ENCODE measurements around the gene NHS. TPM values are rescaled to one million over a fixed set of nuclear protein-coding genes. Genes with fewer than 3 reads are reported as not detected.
"Not testable (repeated sequence)": the region's sequence is repeated elsewhere in the genome, so short reads cannot be mapped to it uniquely, and the experiment has no call there.

NHS gene
- total RNA-seq, 2 donors from 2014 or later = 3.0 to 4.3 TPM

DNA sequence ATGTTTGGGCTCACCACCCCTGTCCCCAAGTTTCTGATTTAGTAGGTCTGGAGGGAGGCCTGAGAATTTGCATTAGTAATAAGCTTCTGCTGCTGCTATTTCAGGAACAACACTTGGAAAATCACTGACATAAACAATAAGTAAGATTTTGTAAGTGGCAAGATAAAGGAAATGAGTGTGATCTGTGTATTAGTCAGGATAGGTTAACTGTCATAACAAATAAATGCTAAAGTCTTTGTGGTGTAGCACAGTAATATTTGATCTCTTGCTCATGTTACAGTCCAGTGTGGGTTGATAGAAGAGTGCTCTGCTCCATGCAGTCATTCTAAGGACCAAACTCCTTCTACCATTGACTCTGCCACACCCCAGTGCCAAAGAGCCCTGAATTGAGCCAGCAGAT is 67.0 kb downstream of the NHS start:
- TF ChIP-seq, protein P1, sequence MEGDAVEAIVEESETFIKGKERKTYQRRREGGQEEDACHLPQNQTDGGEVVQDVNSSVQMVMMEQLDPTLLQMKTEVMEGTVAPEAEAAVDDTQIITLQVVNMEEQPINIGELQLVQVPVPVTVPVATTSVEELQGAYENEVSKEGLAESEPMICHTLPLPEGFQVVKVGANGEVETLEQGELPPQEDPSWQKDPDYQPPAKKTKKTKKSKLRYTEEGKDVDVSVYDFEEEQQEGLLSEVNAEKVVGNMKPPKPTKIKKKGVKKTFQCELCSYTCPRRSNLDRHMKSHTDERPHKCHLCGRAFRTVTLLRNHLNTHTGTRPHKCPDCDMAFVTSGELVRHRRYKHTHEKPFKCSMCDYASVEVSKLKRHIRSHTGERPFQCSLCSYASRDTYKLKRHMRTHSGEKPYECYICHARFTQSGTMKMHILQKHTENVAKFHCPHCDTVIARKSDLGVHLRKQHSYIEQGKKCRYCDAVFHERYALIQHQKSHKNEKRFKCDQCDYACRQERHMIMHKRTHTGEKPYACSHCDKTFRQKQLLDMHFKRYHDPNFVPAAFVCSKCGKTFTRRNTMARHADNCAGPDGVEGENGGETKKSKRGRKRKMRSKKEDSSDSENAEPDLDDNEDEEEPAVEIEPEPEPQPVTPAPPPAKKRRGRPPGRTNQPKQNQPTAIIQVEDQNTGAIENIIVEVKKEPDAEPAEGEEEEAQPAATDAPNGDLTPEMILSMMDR (IDR thresholded peaks at IDR 0.05) = no peak
- no peak overlapping the region for H3K27ac ChIP-seq
- DNase-seq = no peak
- H3K4me3 ChIP-seq = no peak overlapping the region
- no peaks in the 10 kb centered on the region for H3K9me3 ChIP-seq
- no peaks in the 10 kb centered on the region for H3K27me3 ChIP-seq
- no peak overlapping the region for H3K9ac ChIP-seq (ENCODE audit: low read depth in 2 of 2, low read length in 2 of 2)
- no peaks in the 10 kb centered on the region for H3K36me3 ChIP-seq
- intact Hi-C loops (cut with DNase I) = no loop called here
- H3K4me1 ChIP-seq = no peaks in the 10 kb centered on the region

DNA sequence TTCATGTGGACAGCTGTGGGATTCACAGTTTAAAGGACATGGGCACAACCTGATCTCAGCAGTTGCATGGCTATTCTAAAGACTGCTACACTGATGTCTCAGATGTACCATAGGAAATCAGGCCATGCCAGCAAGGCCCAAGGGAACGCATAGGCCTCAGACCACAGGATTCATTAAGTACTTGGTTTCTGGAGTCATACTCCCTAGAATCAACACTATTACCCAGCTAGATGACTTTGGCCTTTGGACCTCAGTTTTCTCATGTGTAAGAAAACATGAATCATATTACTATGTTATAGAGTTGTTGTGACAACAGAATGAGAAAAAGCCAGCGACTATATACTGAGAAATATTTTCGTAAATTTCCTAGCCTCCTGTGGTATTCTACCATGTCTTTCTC is 67.9 kb downstream of the NHS start:
- H3K4me3 ChIP-seq = no peak overlapping the region
- no peaks in the 10 kb centered on the region for H3K36me3 ChIP-seq
- no peaks in the 10 kb centered on the region for H3K4me1 ChIP-seq
- no peaks in the 10 kb centered on the region for H3K9me3 ChIP-seq
- intact Hi-C loops (cut with DNase I) = no loop called here
- no peak overlapping the region for H3K9ac ChIP-seq (ENCODE audit: low read depth in 2 of 2, low read length in 2 of 2)
- DNase-seq = no peak
- no peak overlapping the region for H3K27ac ChIP-seq
- no peaks in the 10 kb centered on the region for H3K27me3 ChIP-seq
- TF ChIP-seq, protein P1 (IDR thresholded peaks at IDR 0.05) = no peak

DNA sequence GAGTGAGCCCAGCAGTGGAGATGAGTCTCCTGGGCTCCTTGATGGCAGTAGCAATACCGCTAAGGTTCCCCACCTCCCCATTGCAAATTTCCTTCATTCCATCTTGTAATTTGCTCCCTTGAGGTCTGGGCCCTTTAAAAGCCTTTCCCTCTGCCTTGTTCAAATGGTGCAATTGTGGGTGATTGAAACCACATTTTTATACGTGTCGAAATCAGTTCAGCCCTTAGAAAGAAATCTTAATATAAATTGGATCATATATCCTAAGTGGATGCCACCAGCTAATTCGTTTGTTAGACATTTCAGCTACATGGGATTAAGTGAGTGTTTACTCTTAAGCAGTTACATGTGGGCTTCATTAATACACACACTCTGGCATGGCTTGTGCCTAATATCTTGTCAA is 68.6 kb downstream of the NHS start:
- Histone ChIP-seq H3K36me3 (no peaks in the 10 kb centered on the region), H3K4me1 (no peaks in the 10 kb centered on the region), H3K27ac (no peak overlapping the region), H3K27me3 (no peaks in the 10 kb centered on the region), H3K9me3 (no peaks in the 10 kb centered on the region), H3K9ac (ENCODE audit: low read depth in 2 of 2, low read length in 2 of 2) (no peak overlapping the region), H3K4me3 (no peak overlapping the region)
- DNase-seq = no peak
- intact Hi-C loops (cut with DNase I) = no loop called here
- TF ChIP-seq, protein P1 (IDR thresholded peaks at IDR 0.05) = no peak

DNA sequence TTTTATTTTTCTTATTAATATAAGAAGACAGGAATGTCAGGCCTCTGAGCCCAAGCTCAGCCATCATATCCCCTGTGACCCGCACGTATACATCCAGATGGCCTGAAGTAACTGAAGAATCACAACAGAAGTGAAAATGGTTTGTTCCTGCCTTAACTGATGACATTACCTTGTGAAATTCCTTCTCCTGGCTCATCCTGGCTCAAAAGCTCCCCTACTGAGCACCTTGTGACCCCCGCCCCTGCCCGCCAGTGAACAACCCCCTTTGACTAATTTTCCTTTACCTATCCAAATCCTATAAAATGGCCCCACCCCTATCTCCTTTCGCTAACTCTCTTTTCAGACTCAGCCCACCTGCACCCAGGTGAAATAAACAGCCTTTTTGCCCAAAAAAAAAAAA is 71.3 kb downstream of the NHS start:
- intact Hi-C loops (cut with DNase I); H3K36me3 ChIP-seq: not testable (repeated sequence)

DNA sequence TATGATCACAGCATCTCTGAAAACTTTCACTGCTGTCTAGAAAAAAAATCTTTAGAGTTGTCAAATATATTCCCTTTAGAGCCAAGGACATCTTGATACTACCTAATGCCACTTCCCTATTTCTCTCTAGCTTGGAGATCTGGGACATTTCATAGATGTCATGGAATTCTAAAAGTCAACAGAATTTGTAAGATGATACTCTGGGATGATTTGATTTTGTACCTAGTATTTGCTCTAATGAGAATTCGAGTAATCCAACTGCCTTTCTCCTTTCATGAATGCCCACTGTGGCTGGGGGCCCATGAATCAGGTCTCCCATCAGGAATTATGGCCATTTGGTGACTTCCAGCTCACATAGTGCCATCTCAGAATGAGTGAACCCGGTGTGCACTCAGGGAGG is 73.2 kb downstream of the NHS start:
- H3K27me3 ChIP-seq = no peaks in the 10 kb centered on the region
- no peak for DNase-seq
- no peaks in the 10 kb centered on the region for H3K4me1 ChIP-seq
- no peak overlapping the region for H3K27ac ChIP-seq
- no peak overlapping the region for H3K4me3 ChIP-seq
- no peaks in the 10 kb centered on the region for H3K9me3 ChIP-seq
- no peaks in the 10 kb centered on the region for H3K36me3 ChIP-seq
- H3K9ac ChIP-seq (ENCODE audit: low read depth in 2 of 2, low read length in 2 of 2) = no peak overlapping the region
- TF ChIP-seq, protein P1 (IDR thresholded peaks at IDR 0.05) = no peak
- intact Hi-C loops (cut with DNase I) = no loop called here

More for the DNA sequence above, 71.3 kb downstream of the NHS start:
- H3K27me3 ChIP-seq; H3K4me1 ChIP-seq; H3K9ac ChIP-seq (ENCODE audit: low read depth in 2 of 2, low read length in 2 of 2); H3K9me3 ChIP-seq; H3K27ac ChIP-seq; H3K4me3 ChIP-seq; DNase-seq: not testable (repeated sequence)

DNA sequence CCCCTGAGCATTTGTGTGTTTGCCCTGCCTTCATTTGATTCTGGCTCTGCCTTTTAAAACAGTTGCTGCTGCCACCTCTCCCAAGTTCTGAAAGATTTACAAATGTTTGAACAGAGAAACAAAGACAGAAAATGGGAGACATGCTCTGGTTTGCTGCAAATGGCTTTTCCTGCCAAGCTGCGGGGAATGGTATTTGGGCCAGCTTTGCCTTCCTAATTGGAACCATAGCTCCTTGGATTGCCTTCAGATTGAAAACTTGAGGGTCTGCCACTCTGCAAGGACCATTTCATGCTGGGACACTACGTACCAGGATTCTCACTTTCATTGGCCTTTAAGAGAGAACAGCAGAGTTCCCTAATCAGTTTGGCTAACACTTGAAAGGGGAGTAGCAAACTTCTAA is 74.9 kb downstream of the NHS start:
- TF ChIP-seq, protein P1 (IDR thresholded peaks at IDR 0.05) = no peak
- H3K9ac ChIP-seq (ENCODE audit: low read depth in 2 of 2, low read length in 2 of 2) = no peak overlapping the region

More for the DNA sequence above, 74.9 kb downstream of the NHS start:
- no peak overlapping the region for H3K27ac ChIP-seq
- no peak for DNase-seq
- no peaks in the 10 kb centered on the region for H3K4me1 ChIP-seq
- no peaks in the 10 kb centered on the region for H3K9me3 ChIP-seq
- intact Hi-C loops (cut with DNase I) = no loop called here
- H3K27me3 ChIP-seq = no peaks in the 10 kb centered on the region
- H3K4me3 ChIP-seq = no peak overlapping the region
- no peaks in the 10 kb centered on the region for H3K36me3 ChIP-seq

Measured in colonic mucosa (tissue), 4 donors.